Kidney epithelial cell (primary cell): Measurements from ENCODE around the gene LHB. TPM values are rescaled to one million over a fixed set of nuclear protein-coding genes. Genes with fewer than 3 reads are reported as not detected.

Experiments used
- DNase-seq: peaks from one replicate; pipeline ENCODE4 v3.0.0-alpha.2; 2010; ENCODE audit warnings: low read depth
- H3K27me3 ChIP-seq: 2 replicates; pipeline ENCODE4 v1.6.0; 2011; ENCODE audit warnings: low read length; ENCODE audit not compliant: control insufficient read depth, insufficient read depth
- H3K36me3 ChIP-seq: 2 replicates; pipeline ENCODE4 v1.5.1; 2011; ENCODE audit warnings: low read length; ENCODE audit not compliant: control insufficient read depth, insufficient read depth
- H3K4me3 ChIP-seq: 2 replicates; pipeline ENCODE4 v1.5.1; 2011; ENCODE audit warnings: low read depth, mild to moderate bottlenecking, control low read depth, low read length
- CTCF ChIP-seq: IDR thresholded peaks from 2 replicates; pipeline ENCODE4 v1.5.1; 2011; ENCODE audit warnings: mild to moderate bottlenecking, moderate library complexity, low read length, control low read depth, inconsistent platforms; ENCODE audit not compliant: insufficient read depth, poor library complexity, severe bottlenecking
- total RNA-seq: library from RNA; depleted of rRNA; stranded (reverse); fragments of >200 nt; gene quantifications from 2 replicates; pipeline ENCODE4 v1.2.3, GENCODE V29; 2015

Gene LHB
- total RNA-seq, 1 donor from 2014 or later = 8.2 TPM

DNA sequence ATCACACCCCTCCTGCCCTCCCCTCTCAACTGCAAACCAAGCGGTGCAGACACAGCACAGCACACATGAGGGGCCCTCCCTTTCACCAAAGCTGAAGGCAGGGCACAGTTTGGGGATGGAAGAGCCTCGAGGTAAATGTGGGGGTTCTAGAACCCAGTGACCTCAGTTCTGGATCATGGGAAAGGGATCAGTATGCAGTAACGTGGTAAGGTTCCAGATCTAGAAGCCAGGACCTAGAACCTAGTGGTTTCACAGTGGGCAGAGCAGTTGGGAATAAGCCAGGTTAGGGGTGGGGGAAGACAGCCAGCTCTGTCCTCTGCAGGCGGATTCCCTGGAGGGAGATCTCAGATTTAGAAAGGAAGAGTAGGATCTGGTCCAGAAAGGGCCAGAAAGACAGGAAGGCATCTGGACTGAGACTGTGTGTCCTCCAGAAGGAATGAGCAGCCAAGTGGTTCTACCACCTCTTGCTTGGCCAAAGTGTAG lies 48.7 kb downstream of the LHB start:
- H3K4me3 ChIP-seq = no peak overlapping the region
- no peaks in the 10 kb centered on the region for H3K36me3 ChIP-seq
- no peak for DNase-seq
- TF ChIP-seq CTCF = no peak
- H3K27me3 ChIP-seq = no peaks in the 10 kb centered on the region

DNA sequence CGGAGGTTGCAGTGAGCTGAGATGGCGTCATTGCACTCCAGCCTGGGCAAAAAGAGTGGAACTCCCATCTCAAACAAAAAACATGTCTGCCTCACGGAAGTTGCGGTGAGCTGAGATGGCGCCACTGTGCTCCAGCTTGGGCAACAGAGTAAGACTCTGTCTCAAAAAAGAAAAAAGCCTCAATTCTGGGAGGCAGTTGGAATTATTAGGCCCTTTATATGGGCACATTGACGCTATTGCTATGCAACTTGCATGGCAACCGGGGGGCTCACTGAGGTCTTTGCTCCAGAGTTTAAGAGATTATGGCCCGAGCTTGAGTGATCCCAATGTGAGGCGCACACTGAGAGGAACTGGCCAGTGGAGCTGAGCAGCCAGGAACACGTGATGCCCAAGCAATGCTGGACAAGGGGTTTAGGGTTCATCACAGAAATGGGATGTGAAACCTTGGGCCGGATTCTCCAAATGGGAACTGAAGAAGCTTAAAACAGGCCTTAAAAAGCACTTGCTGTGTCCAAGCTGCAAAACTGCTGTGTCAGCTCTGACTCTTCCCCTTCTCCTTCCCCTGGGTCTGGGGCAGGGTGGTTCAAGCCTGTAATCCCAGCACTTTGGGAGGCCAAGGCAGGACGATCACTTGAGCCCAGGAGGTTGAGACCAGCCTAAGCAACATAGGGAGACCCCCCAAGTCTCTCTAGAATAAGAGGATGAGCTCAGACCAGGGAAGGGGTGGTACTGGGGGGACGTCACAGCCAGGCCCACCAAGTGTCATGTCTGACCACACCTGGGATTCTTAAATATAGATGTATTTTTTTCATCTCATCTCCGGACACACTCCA lies 49.3 kb downstream of the LHB start:
- Histone ChIP-seq H3K27me3 (no peaks in the 10 kb centered on the region), H3K36me3 (no peaks in the 10 kb centered on the region), H3K4me3 (no peak overlapping the region)
- no peak for DNase-seq
- TF ChIP-seq CTCF = no peak

DNA sequence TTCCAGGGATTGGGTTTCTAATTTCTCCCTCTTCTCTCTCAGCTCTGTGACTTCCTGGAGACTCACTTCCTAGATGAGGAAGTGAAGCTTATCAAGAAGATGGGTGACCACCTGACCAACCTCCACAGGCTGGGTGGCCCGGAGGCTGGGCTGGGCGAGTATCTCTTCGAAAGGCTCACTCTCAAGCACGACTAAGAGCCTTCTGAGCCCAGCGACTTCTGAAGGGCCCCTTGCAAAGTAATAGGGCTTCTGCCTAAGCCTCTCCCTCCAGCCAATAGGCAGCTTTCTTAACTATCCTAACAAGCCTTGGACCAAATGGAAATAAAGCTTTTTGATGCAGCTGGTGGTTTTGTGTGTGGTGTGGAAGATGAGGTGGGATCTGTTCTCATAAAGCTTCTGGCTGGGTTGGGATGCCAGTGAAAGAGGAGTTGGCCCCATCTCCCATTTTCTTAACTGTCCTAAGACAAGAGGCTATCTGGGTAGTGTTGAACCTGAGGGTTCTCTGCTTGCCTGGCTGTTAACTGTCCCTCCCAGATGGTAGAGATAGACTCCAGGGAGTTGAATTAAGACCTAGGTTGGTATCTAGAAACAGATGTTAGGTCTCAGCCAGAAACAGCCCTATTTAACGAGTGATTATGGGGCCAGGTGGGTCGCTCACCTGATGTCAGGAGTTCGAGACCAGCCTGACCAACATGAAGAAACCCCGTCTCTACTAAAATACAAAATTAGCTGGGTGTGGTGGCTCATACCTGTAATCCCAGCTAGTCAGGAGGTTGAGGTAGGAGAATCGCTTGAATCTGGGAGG lies 50.1 kb downstream of the LHB start:
- Histone ChIP-seq H3K4me3 (peak overlapping the region; percentile 57), H3K27me3 (no peaks in the 10 kb centered on the region), H3K36me3 (no peaks in the 10 kb centered on the region)
- no peak for TF ChIP-seq CTCF
- DNase-seq = no peak

Other genes with a start within 250 kb of the LHB start
- 47.7 and 56.8 TPM in 2 replicates for gene BCAT2, start 206.1 kb downstream of the LHB start, total RNA-seq
- gene HSD17B14, start 180.6 kb downstream of the LHB start, total RNA-seq = 10.2 and 15.0 TPM in 2 replicates
- gene PLEKHA4, start 148.5 kb downstream of the LHB start, total RNA-seq = 10.0 and 11.1 TPM in 2 replicates
- 225 and 233 TPM in 2 replicates for gene PPP1R15A, start 144.7 kb downstream of the LHB start, total RNA-seq
- gene TULP2, start 118.3 kb downstream of the LHB start, total RNA-seq = not detected in 2 replicates
- 248 and 260 TPM in 2 replicates for gene NUCB1, start 116.8 kb downstream of the LHB start, total RNA-seq
- 1.0 and 1.5 TPM in 2 replicates for gene DHDH, start 83.4 kb downstream of the LHB start, total RNA-seq
- gene BAX, start 62.2 kb downstream of the LHB start, total RNA-seq = 128 and 140 TPM in 2 replicates
- gene FTL, start 51.8 kb downstream of the LHB start, total RNA-seq = 2,415 and 2,688 TPM in 2 replicates
- 23.1 and 24.8 TPM in 2 replicates for gene GYS1, start 23.8 kb downstream of the LHB start, total RNA-seq
- 174 and 177 TPM in 2 replicates for gene RUVBL2, start 23.2 kb downstream of the LHB start, total RNA-seq
- gene CGB3, start 7.2 kb upstream of the LHB start, total RNA-seq = not detected in 2 replicates
- gene CGB2, start 14.8 kb upstream of the LHB start, total RNA-seq = 1.9 and 5.1 TPM in 2 replicates
- 13.7 and 15.3 TPM in 2 replicates for gene CGB1, start 19.8 kb upstream of the LHB start, total RNA-seq
- 0.89 TPM in 1 of 2 replicates, not detected in the other for gene CGB5, start 26.8 kb upstream of the LHB start, total RNA-seq
- 3.3 and 7.4 TPM in 2 replicates for gene CGB8, start 32.0 kb upstream of the LHB start, total RNA-seq
- 5.5 and 14.4 TPM in 2 replicates for gene CGB7, start 40.7 kb upstream of the LHB start, total RNA-seq
- 0.58 TPM in 1 of 2 replicates, not detected in the other for gene NTF4, start 47.7 kb upstream of the LHB start, total RNA-seq
- not detected in 2 replicates for gene KCNA7, start 55.6 kb upstream of the LHB start, total RNA-seq
- 108 and 135 TPM in 2 replicates for gene SNRNP70, start 68.4 kb upstream of the LHB start, total RNA-seq
- gene LIN7B, start 97.3 kb upstream of the LHB start, total RNA-seq = 3.4 and 5.8 TPM in 2 replicates
- 4.2 and 4.6 TPM in 2 replicates for gene C19orf73, start 102.1 kb upstream of the LHB start, total RNA-seq
- gene PPFIA3, start 102.5 kb upstream of the LHB start, total RNA-seq = 0.88 and 10.9 TPM in 2 replicates
- gene HRC, start 138.3 kb upstream of the LHB start, total RNA-seq = not detected in 2 replicates
- 13.5 and 16.7 TPM in 2 replicates for gene TRPM4, start 140.7 kb upstream of the LHB start, total RNA-seq